K562 (cell line): ENCODE measurements around the gene IPO13. TPM values are rescaled to one million over a fixed set of nuclear protein-coding genes. Genes with fewer than 3 reads are reported as not detected.

Source experiments
- ATAC-seq: fragments of 200-7000 bp; cut with Tn5 transposase; 3 replicates; pipeline ENCODE4 v1.9.1; 2020; ENCODE audit warnings: moderate library complexity
- BruUV-seq: library from RNA; stranded (reverse); fragments of 400-500 nt; replicated peaks from 2 replicates; lab custom pipeline; 2021; lab: Mats Ljungman, UMichigan
- CTCF ChIA-PET: fragments of 300-600 bp; formaldehyde crosslinking; extraction: SDS; loops from one replicate; lab custom pipeline; 2021; ENCODE audit warnings: low intra/inter-chr PET ratio; lab: Yijun Ruan, JAX
- POLR2A ChIA-PET: fragments of 300-600, 350-650 bp; sonication (Branson Sonifier 250); formaldehyde crosslinking; extraction: SDS; loops from one replicate; lab custom pipeline; 2021; ENCODE audit warnings: antibody characterized with exemption, inconsistent platforms; lab: Yijun Ruan, JAX
- DNase-seq, 4 experiments: peaks; one replicate each; pipeline versions ENCODE4 v3.0.0 to v3.0.0-alpha.2; 2011 to 2018; ENCODE audit warnings: low spot score in 3 of 4, mixed read lengths in 3 of 4; ENCODE audit errors: extremely low read depth in 1 of 4
- FAIRE-seq: peaks from 2 replicates; lab custom pipeline; 2011; peaks lifted over from hg19 to GRCh38; lab: Jason Lieb, UNC
- H2AFZ ChIP-seq: 2 replicates; pipeline ENCODE4 v1.6.0; 2011; ENCODE audit warnings: low read depth, low read length, control low read depth, inconsistent platforms
- H3K27ac ChIP-seq: fragments of 200-600 bp; 3 replicates; pipeline ENCODE4 v1.8.0; 2011; ENCODE audit warnings: low read depth, mild to moderate bottlenecking, control low read depth, inconsistent platforms, low read length, moderate library complexity, mixed read lengths; ENCODE audit errors: extremely low read depth
- H3K27me3 ChIP-seq, 2 experiments: fragments of 300-600 bp in 1 of 2; 2 replicates in 1 of 2; 3 replicates in 1 of 2; pipeline versions ENCODE4 v1.6.0 to v1.8.0; 2011; ENCODE audit warnings: inconsistent platforms in 2 of 2, low read length in 2 of 2, mild to moderate bottlenecking in 1 of 2, mixed read lengths in 1 of 2, moderate library complexity in 1 of 2; ENCODE audit not compliant: control insufficient read depth in 2 of 2, insufficient read depth in 2 of 2
- H3K36me3 ChIP-seq: fragments of 300-600 bp; 3 replicates; pipeline ENCODE4 v1.8.0; 2011; ENCODE audit warnings: mild to moderate bottlenecking, low read length, inconsistent platforms; ENCODE audit not compliant: control insufficient read depth, insufficient read depth
- H3K4me1 ChIP-seq, 2 experiments: fragments of 200-600 bp in 1 of 2; replicated peaks in 1 of 2; 2 replicates in 1 of 2; 3 replicates in 1 of 2; pipeline versions ENCODE4 v1.5.1 to v1.8.0; 2011; ENCODE audit warnings: inconsistent platforms in 2 of 2, low read length in 2 of 2, mild to moderate bottlenecking in 1 of 2, mixed read lengths in 1 of 2, moderate library complexity in 1 of 2; ENCODE audit not compliant: control insufficient read depth in 2 of 2, insufficient read depth in 2 of 2
- H3K4me2 ChIP-seq: 2 replicates; pipeline ENCODE4 v1.6.1; 2011; ENCODE audit warnings: low read length, control low read depth, inconsistent platforms, mixed read lengths; ENCODE audit not compliant: insufficient read depth
- H3K4me3 ChIP-seq: fragments of 200-600 bp; sonication (generic), shearing (Covaris generic); 2 replicates; pipeline ENCODE4 v1.5.1; 2016; ENCODE audit warnings: control low read depth, inconsistent platforms
- H3K79me2 ChIP-seq: fragments of 200-600 bp; 3 replicates; pipeline ENCODE4 v1.8.0; 2011; ENCODE audit warnings: low read length, inconsistent platforms; ENCODE audit not compliant: control insufficient read depth, insufficient read depth
- H3K9ac ChIP-seq, 2 experiments: 2 replicates each; pipeline versions ENCODE4 v1.6.0 to v1.6.1; 2011; ENCODE audit warnings: low read depth in 2 of 2, low read length in 2 of 2, control low read depth in 1 of 2, inconsistent platforms in 1 of 2, mild to moderate bottlenecking in 1 of 2, mixed read lengths in 1 of 2; ENCODE audit not compliant: insufficient read depth in 1 of 2
- H3K9me1 ChIP-seq: one replicate; pipeline ENCODE4 v1.6.0; 2011; ENCODE audit warnings: inconsistent platforms, mild to moderate bottlenecking, low read length, moderate library complexity; ENCODE audit not compliant: control insufficient read depth, insufficient read depth
- H3K9me3 ChIP-seq: replicated peaks from 2 replicates; pipeline ENCODE4 v1.5.1; 2011; ENCODE audit warnings: low read depth, low read length, inconsistent platforms; ENCODE audit not compliant: control insufficient read depth, insufficient read depth
- H4K20me1 ChIP-seq: replicated peaks from 2 replicates; pipeline ENCODE4 v1.6.1; 2011; ENCODE audit warnings: low read length, inconsistent platforms, mixed read lengths; ENCODE audit not compliant: control insufficient read depth, insufficient read depth
- CREBBP ChIP-seq: IDR thresholded peaks from one replicate; pipeline ENCODE4 v1.6.1; 2012; ENCODE audit warnings: low read depth, mild to moderate bottlenecking, control low read depth, inconsistent platforms, low read length
- RFX1 ChIP-seq: fragments of 450-650 bp; IDR thresholded peaks from 2 replicates; pipeline ENCODE4 v1.6.1; 2016; ENCODE audit warnings: mild to moderate bottlenecking, moderate library complexity
- ZNF121 ChIP-seq: sonication (generic); formaldehyde crosslinking; conservative IDR thresholded peaks from 2 replicates; pipeline ENCODE4 v1.8.0; 2022; ENCODE audit warnings: missing genetic modification reagents
- WGBS: fragments of 100-300 bp; shearing (Covaris generic); methylation state at CpG from one replicate; pipeline ENCODE4 v1.1.6; 2016; ENCODE audit warnings: low coverage, mixed read lengths; ENCODE audit not compliant: insufficient coverage; ENCODE audit errors: missing lambda C conversion rate; 5-methylcytosine and 5-hydroxymethylcytosine counted together
- in situ Hi-C: fragments of 300-500 bp; cut with MboI; formaldehyde crosslinking; loops from 4 replicates; pipeline ENCODE4 v1.15.0; 2018; ENCODE audit warnings: inconsistent platforms, mixed read lengths
- intact Hi-C: fragments of 100-400 bp; cut with micrococcal nuclease; formaldehyde crosslinking; loops from 2 replicates; pipeline ENCODE4 v1.14.2; 2022
- polyA plus RNA-seq, 8 experiments: library from polyadenylated mRNA; depleted of rRNA in 4 of 8; stranded (reverse) in 5 of 8; unstranded in 3 of 8; fragments of >200 nt; fragmentation: Nextera tagmentation in 2 of 8; fragmentation: Illumina TruSeq in 1 of 8; extraction: Ambion mirVana in 2 of 8; extraction: Trizol in 1 of 8; gene quantifications; 2 replicates each; pipeline versions ENCODE4 v1.2.1 to v1.2.3, GENCODE V29; 2011 to 2014; ENCODE audit warnings: inconsistent platforms in 1 of 8, missing spikeins in 1 of 8
- total RNA-seq, 7 experiments: library from RNA; depleted of rRNA in 6 of 7; stranded (reverse); fragments of >200 nt in 6 of 7; fragmentation: Illumina TruSeq in 2 of 7; extraction: Trizol in 2 of 7; gene quantifications; 2 replicates each; pipeline versions ENCODE4 v1.2.1 to v1.2.3, GENCODE V29; 2011 to 2021; ENCODE audit warnings: low replicate concordance in 1 of 7
- TF ChIP-seq, protein P1 (sequence below), 3 experiments: fragments of 200-800 bp in 1 of 3; fragments of 250-450 bp in 1 of 3; fragments of 450-650 bp in 1 of 3; sonication (Bioruptor Pico) in 1 of 3; sonication (Bioruptor generic) in 1 of 3; formaldehyde crosslinking in 1 of 3; IDR thresholded peaks; 2 replicates each; pipeline versions ENCODE4 v1.6.1 to v1.8.0; 2016 to 2022; ENCODE audit warnings: mild to moderate bottlenecking in 2 of 3, missing genetic modification characterization in 2 of 3, missing compliant biosample characterization in 1 of 3, moderate library complexity in 1 of 3

Gene IPO13
- total and polyA plus RNA-seq, 9 of the 15 experiments (the other 6 are each of a cell fraction or from before 2014, with no cell fraction given): 7.0 to 30.8 (median 16.2) TPM

DNA sequence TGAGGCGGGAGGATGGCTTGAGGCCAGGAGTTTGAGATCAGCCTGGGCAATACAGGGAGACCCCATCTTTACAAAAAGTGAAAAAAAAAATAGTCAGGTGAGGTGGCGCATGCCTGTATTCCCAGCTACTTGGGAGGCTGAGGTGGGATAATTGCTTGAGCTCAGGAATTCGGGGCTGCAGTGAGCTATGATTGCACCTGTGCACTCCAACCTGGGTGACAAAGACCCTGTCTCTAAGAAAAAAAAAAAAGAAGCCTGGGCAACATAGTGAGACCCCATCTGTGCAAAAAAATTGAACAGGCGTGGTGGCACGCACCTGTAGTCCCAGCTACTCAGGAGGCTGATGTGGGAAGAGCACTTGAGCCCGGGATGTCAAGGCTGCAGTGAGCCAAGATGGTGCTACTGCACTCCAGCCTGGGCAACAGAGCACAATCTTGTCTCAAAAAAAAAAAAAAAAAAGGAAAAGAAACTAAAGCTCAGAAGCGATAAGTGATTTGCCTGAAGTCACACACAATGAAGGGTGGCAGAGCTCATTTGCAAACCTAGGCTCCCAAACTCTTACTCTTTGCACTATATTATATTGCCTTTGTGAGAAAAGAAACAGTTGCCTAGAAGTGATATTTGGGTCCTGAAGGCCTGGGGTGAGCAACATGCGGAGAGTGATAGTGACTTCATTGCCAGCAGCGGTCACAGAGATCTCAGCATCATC is 46.6 kb downstream of the IPO13 start:
- Histone ChIP-seq H3K4me1 (peaks cover 15 to 61% of the 10 kb centered on the region in 2 experiments; a peak in 4 of 5 replicates), H3K9me1 (peaks cover 5% of the 10 kb centered on the region), H3K4me2 (no peak overlapping the region), H3K4me3 (no peak overlapping the region), H4K20me1 (no peaks in the 10 kb centered on the region), H3K27me3 (no peaks in the 10 kb centered on the region), H3K9me3 (no peaks in the 10 kb centered on the region), H3K9ac (no peak overlapping the region), H2AFZ (no peak overlapping the region), H3K27ac (no peak overlapping the region), H3K36me3 (no peaks in the 10 kb centered on the region), H3K79me2 (no peaks in the 10 kb centered on the region)
- no TSS peak for BruUV-seq
- FAIRE-seq: no peak
- no peak for ATAC-seq
- ChIA-PET POLR2A (interaction anchor here (0.6 to 1.9 kb wide), 8 partner anchors 12 to 256 kb away, joined by 3 to 7 read pairs (median 4); no protein-coding TSS in a partner anchor), CTCF (interaction anchor here (2.1 kb wide), 1 partner anchor 55 kb away, joined by 9 read pairs; no protein-coding TSS in a partner anchor)
- intact Hi-C loops: loop anchor here (5.0 to 10.0 kb wide), 2 partner anchors 231 to 301 kb away; no protein-coding TSS in a partner anchor
- DNase-seq: no peak
- TF ChIP-seq CREBBP (no peak), ZNF121 (CRISPR knock-in tag) (peak; percentile 77)
- in situ Hi-C loops: no loop called here
- 76% methylated on average over 9 of the region's 9 CpGs for WGBS

DNA sequence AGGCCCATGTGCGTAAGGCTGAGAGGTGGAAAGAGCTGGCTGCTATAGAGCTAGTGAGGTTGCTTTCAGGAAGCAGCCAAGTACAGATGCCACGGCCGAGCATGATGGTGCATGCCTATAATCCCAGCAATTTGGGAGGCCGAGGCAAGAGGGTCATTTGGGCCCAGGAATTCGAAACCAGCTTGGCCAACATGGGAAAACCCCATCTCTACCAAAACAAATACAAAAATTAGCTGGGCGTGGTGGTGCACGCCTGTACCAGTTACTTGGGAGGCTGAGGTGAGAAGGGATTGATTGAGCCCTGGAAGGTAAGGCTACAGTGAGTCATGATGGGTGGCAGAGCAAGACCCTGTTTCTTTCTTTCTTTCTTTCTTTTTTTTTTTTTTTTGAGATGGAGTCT is 47.3 kb downstream of the IPO13 start:
- Histone ChIP-seq H3K9me3 (no peaks in the 10 kb centered on the region), H3K4me2 (no peak overlapping the region), H4K20me1 (no peaks in the 10 kb centered on the region), H3K27me3 (no peaks in the 10 kb centered on the region), H3K9me1 (peaks cover 5% of the 10 kb centered on the region), H3K4me3 (no peak overlapping the region), H3K36me3 (no peaks in the 10 kb centered on the region), H3K4me1 (peaks cover 15 to 66% of the 10 kb centered on the region in 2 experiments; a peak in 4 of 5 replicates), H3K79me2 (no peaks in the 10 kb centered on the region), H3K27ac (no peak overlapping the region), H2AFZ (no peak overlapping the region), H3K9ac (no peak overlapping the region)
- FAIRE-seq (no peak), DNase-seq (no peak), ATAC-seq (no peak)
- no TSS peak for BruUV-seq
- POLR2A ChIA-PET: interaction anchor here (0.6 to 1.8 kb wide), 4 partner anchors 11 to 786 kb away, joined by 3 to 7 read pairs (median 3); no protein-coding TSS in a partner anchor
- 64% methylated on average over 7 of the region's 7 CpGs for WGBS
- TF ChIP-seq, protein P1, sequence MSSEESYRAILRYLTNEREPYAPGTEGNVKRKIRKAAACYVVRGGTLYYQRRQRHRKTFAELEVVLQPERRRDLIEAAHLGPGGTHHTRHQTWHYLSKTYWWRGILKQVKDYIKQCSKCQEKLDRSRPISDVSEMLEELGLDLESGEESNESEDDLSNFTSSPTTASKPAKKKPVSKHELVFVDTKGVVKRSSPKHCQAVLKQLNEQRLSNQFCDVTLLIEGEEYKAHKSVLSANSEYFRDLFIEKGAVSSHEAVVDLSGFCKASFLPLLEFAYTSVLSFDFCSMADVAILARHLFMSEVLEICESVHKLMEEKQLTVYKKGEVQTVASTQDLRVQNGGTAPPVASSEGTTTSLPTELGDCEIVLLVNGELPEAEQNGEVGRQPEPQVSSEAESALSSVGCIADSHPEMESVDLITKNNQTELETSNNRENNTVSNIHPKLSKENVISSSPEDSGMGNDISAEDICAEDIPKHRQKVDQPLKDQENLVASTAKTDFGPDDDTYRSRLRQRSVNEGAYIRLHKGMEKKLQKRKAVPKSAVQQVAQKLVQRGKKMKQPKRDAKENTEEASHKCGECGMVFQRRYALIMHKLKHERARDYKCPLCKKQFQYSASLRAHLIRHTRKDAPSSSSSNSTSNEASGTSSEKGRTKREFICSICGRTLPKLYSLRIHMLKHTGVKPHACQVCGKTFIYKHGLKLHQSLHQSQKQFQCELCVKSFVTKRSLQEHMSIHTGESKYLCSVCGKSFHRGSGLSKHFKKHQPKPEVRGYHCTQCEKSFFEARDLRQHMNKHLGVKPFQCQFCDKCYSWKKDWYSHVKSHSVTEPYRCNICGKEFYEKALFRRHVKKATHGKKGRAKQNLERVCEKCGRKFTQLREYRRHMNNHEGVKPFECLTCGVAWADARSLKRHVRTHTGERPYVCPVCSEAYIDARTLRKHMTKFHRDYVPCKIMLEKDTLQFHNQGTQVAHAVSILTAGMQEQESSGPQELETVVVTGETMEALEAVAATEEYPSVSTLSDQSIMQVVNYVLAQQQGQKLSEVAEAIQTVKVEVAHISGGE (CRISPR knock-in tag; IDR thresholded peaks at IDR 0.05): no peak
- TF ChIP-seq RFX1: no peak
- CTCF ChIA-PET: interaction anchor here (2.1 kb wide), 2 partner anchors 42 to 54 kb away, joined by 9 to 21 read pairs; no protein-coding TSS in a partner anchor
- intact Hi-C loops (loop anchor here (1.0 to 10.0 kb wide), 4 partner anchors 42 to 301 kb away; no protein-coding TSS in a partner anchor), in situ Hi-C loops (no loop called here)
